Neuronal stem cell (in vitro differentiated cells): Measurements from ENCODE around the gene MCF2.
A peak's percentile ranks its signal among the peaks of the same experiment; 100 is the strongest.

Experiments used
- DNase-seq: peaks from one replicate; pipeline ENCODE4 v3.0.0-alpha.2; 2013; ENCODE audit warnings: low spot score
- H2AFZ ChIP-seq: one replicate; pipeline ENCODE4 v1.6.1; 2013; ENCODE audit warnings: mild to moderate bottlenecking, low read length, inconsistent platforms
- H2AK5ac ChIP-seq: 2 replicates; pipeline ENCODE4 v1.6.1; 2013; ENCODE audit warnings: low read depth, mild to moderate bottlenecking, inconsistent platforms, low read length, moderate library complexity, mixed read lengths
- H2BK120ac ChIP-seq: 2 replicates; pipeline ENCODE4 v1.6.1; 2013; ENCODE audit warnings: low read depth, mild to moderate bottlenecking, inconsistent platforms, low read length, moderate library complexity, mixed read lengths
- H2BK12ac ChIP-seq: one replicate; pipeline ENCODE4 v1.6.1; 2013; ENCODE audit warnings: low read length, inconsistent platforms
- H2BK15ac ChIP-seq: 2 replicates; pipeline ENCODE4 v1.6.1; 2013; ENCODE audit warnings: mild to moderate bottlenecking, low read length, inconsistent platforms, mixed read lengths
- H2BK5ac ChIP-seq: one replicate; pipeline ENCODE4 v1.6.1; 2013; ENCODE audit warnings: inconsistent platforms, mild to moderate bottlenecking, low read length, moderate library complexity
- H3K14ac ChIP-seq: one replicate; pipeline ENCODE4 v1.6.1; 2013; ENCODE audit warnings: low read length, inconsistent platforms
- H3K18ac ChIP-seq: 2 replicates; pipeline ENCODE4 v1.6.1; 2013; ENCODE audit warnings: low read length, inconsistent platforms
- H3K23ac ChIP-seq: 2 replicates; pipeline ENCODE4 v1.6.1; 2013; ENCODE audit warnings: low read depth, mild to moderate bottlenecking, mixed read lengths, low read length, inconsistent platforms; ENCODE audit not compliant: poor library complexity
- H3K27ac ChIP-seq: replicated peaks from 3 replicates; pipeline ENCODE4 v1.5.1; 2013; ENCODE audit warnings: low read length, inconsistent platforms
- H3K27me3 ChIP-seq, 3 experiments: 2 replicates each; pipeline ENCODE4 v1.6.1; 2013; ENCODE audit warnings: low read length in 3 of 3, mild to moderate bottlenecking in 2 of 3, inconsistent platforms in 1 of 3, low read depth in 1 of 3, mixed read lengths in 1 of 3, moderate library complexity in 1 of 3; ENCODE audit not compliant: control insufficient read depth in 3 of 3, insufficient read depth in 3 of 3
- H3K36me3 ChIP-seq, 2 donors: replicated peaks in 1 of 2; 2 replicates each; pipeline ENCODE4 v1.6.1; 2013; ENCODE audit warnings: low read length in 2 of 2; ENCODE audit not compliant: control insufficient read depth in 2 of 2, insufficient read depth in 2 of 2
- H3K4ac ChIP-seq: 2 replicates; pipeline ENCODE4 v1.6.1; 2013; ENCODE audit warnings: inconsistent platforms, mild to moderate bottlenecking, low read length, moderate library complexity
- H3K4me1 ChIP-seq, 2 donors: 1 replicate in 1 of 2; 2 replicates in 1 of 2; pipeline ENCODE4 v1.6.1; 2013; ENCODE audit warnings: low read length in 2 of 2, low read depth in 1 of 2; ENCODE audit not compliant: control insufficient read depth in 2 of 2, insufficient read depth in 1 of 2
- H3K4me2 ChIP-seq: one replicate; pipeline ENCODE4 v1.6.1; 2013; ENCODE audit warnings: mild to moderate bottlenecking, low read length, inconsistent platforms; ENCODE audit not compliant: insufficient read depth, poor library complexity, severe bottlenecking
- H3K4me3 ChIP-seq, 2 donors: 2 replicates each; pipeline ENCODE4 v1.5.1; 2013; ENCODE audit warnings: low read length in 2 of 2, mild to moderate bottlenecking in 2 of 2, inconsistent platforms in 1 of 2, moderate library complexity in 1 of 2
- H3K79me1 ChIP-seq: one replicate; pipeline ENCODE4 v1.6.1; 2013; ENCODE audit warnings: low read depth, mild to moderate bottlenecking, inconsistent platforms, low read length, moderate library complexity
- H3K9ac ChIP-seq: one replicate; pipeline ENCODE4 v1.6.1; 2013; ENCODE audit warnings: mild to moderate bottlenecking, low read depth, low read length, inconsistent platforms; ENCODE audit not compliant: poor library complexity
- H3K9me3 ChIP-seq, 2 donors: replicated peaks in 1 of 2; 2 replicates each; pipeline versions ENCODE3 to v1.6.1; 2013; ENCODE audit warnings: low read length in 2 of 2, mild to moderate bottlenecking in 2 of 2, inconsistent platforms in 1 of 2, low read depth in 1 of 2, mixed read lengths in 1 of 2, moderate library complexity in 1 of 2; ENCODE audit not compliant: control insufficient read depth in 2 of 2, insufficient read depth in 1 of 2
- H4K8ac ChIP-seq: one replicate; pipeline ENCODE4 v1.6.1; 2013; ENCODE audit warnings: low read depth, mild to moderate bottlenecking, inconsistent platforms, low read length, moderate library complexity
- H4K91ac ChIP-seq: one replicate; pipeline ENCODE4 v1.6.1; 2013; ENCODE audit warnings: low read length, low read depth, mild to moderate bottlenecking, inconsistent platforms; ENCODE audit not compliant: poor library complexity
- WGBS, 2 donors: extraction: QIAGEN DNeasy Blood & Tissue Kit; methylation state at CpG; one replicate each; pipeline ENCODE4 v1.1.7; 2013; ENCODE audit warnings: missing lambda C conversion rate in 2 of 2, mixed read lengths in 1 of 2; ENCODE audit not compliant: insufficient read length in 2 of 2, insufficient replicate concordance in 1 of 2; ENCODE audit errors: extremely low coverage in 2 of 2; 5-methylcytosine and 5-hydroxymethylcytosine counted together

Gene MCF2

DNA sequence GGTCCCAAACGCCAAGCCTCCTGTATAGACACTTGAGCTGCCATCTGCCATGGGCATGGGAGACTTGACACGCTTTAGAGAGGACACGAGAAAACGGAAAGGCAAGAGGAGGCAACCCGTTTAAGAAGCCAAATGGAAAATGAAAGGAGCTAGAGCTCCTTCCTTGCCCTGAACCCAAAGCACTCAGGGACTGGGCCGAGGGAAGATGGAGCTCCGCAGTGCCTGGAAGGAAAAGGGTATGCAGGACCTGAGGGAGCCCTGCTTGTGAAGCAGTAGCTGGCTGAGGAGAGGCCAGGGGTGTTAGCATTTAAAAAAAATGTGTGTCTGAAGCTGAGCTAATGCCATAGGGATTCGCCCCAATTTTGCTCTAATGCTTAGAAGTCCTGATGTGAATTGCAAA is 15.1 kb downstream of the MCF2 start:
- no peak overlapping the region for H2BK120ac ChIP-seq
- WGBS, 2 donors: no CpG with 5 or more reads among the region's 8 CpGs

DNA sequence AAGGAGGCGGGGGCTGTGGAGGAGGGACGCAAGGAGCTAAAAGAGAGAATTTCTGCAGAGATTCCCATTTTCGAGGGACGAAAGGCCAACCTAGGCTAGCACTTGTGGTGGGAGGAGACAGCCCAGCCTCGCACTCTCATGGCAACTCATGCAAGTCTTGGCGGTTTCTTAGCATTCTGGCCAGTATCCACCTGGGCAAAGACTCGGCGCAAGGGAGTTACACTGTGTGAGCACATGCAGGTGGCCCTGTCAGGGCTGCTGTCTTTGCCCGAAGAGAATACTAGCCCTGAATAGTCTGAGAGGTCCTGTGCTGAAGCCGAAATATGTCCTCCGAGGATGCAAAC is 15.5 kb downstream of the MCF2 start:
- Histone ChIP-seq H3K23ac (no peak overlapping the region), H2BK15ac (no peak overlapping the region), H4K8ac (no peak overlapping the region), H3K4me3 (peak overlapping the region; percentile 46 to 76), H2AK5ac (no peak overlapping the region), H3K18ac (no peak overlapping the region), H3K4ac (no peak overlapping the region), H3K14ac (no peak overlapping the region), H3K4me2 (peak overlapping the region; percentile 77), H3K36me3 (no peaks in the 10 kb centered on the region), H2BK120ac (no peak overlapping the region), H2AFZ (peak overlapping the region; percentile 90), H3K79me1 (no peaks in the 10 kb centered on the region), H3K9ac (no peak overlapping the region), H3K27ac (no peak overlapping the region), H3K9me3 (no peaks in the 10 kb centered on the region), H3K27me3 (peaks cover 0 to 59% (median 20%) of the 10 kb centered on the region in 3 experiments), H2BK12ac (no peak overlapping the region), H3K4me1 (peaks cover 2% of the 10 kb centered on the region in 2 donors), H2BK5ac (no peak overlapping the region), H4K91ac (no peak overlapping the region)
- no peak for DNase-seq
- no CpG with 5 or more reads among the region's 11 CpGs for WGBS, 2 donors

More for the DNA sequence above, 15.1 kb downstream of the MCF2 start:
- H3K4me1 ChIP-seq: peaks cover 2% of the 10 kb centered on the region in 2 donors
- no peak overlapping the region for H3K18ac ChIP-seq
- no peak overlapping the region for H2AFZ ChIP-seq
- H3K27me3 ChIP-seq: peaks cover 0 to 59% (median 20%) of the 10 kb centered on the region in 3 experiments
- H3K4me2 ChIP-seq: no peak overlapping the region
- H3K4ac ChIP-seq: no peak overlapping the region
- H3K14ac ChIP-seq: no peak overlapping the region
- no peak overlapping the region for H2BK5ac ChIP-seq
- no peak overlapping the region for H3K23ac ChIP-seq
- H3K9me3 ChIP-seq: no peaks in the 10 kb centered on the region
- no peak overlapping the region for H3K27ac ChIP-seq
- no peak overlapping the region for H3K4me3 ChIP-seq
- no peaks in the 10 kb centered on the region for H3K36me3 ChIP-seq
- no peak overlapping the region for H3K9ac ChIP-seq
- H2BK12ac ChIP-seq: no peak overlapping the region
- H2AK5ac ChIP-seq: no peak overlapping the region
- no peak overlapping the region for H2BK15ac ChIP-seq
- no peak overlapping the region for H4K91ac ChIP-seq
- no peak for DNase-seq
- no peak overlapping the region for H4K8ac ChIP-seq
- no peaks in the 10 kb centered on the region for H3K79me1 ChIP-seq

DNA sequence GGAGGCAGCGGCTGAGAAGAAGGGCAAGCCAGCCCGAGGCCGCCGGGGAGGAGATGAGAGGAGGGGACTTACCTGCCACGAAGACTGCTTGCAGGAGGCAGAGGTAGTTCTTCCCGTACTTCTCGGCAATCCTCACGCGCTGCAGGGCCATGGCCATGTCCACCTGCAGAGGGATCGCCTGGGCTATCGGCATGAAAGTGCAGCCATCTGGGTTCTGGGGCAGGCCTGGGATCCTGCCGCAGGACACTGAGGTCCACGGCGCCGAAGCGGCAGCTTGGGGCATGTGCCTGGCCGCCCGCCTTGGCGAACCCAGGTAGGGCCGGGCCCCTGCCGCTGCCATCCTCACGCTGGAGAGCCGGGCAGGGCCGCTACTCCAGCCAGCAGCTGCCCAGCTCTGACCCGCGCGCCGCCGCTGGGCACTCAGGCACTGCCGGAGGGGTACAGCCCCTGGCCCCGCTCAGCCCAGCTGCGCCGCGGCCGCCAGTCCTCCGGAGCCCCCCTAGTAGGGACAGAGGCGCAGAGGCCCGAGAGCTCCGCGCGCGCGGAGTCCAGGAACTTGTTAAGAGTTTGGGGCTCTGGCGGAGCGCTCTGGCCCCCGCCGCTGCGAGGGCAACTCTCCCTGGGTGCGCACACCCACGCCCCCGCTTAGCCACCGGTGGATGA is 16.0 kb downstream of the MCF2 start:
- Histone ChIP-seq H2BK15ac (no peak overlapping the region), H2BK120ac (no peak overlapping the region), H3K23ac (no peak overlapping the region), H3K4ac (no peak overlapping the region), H3K14ac (no peak overlapping the region), H3K18ac (peak overlapping the region; percentile 38), H3K4me3 (peak overlapping the region; percentile 46 to 76), H3K36me3 (no peaks in the 10 kb centered on the region), H2AFZ (peak overlapping the region; percentile 90), H3K9me3 (no peaks in the 10 kb centered on the region), H3K27ac (no peak overlapping the region), H3K27me3 (peaks cover 0 to 62% (median 20%) of the 10 kb centered on the region in 3 experiments), H3K9ac (peak overlapping the region; percentile 77), H2BK5ac (no peak overlapping the region), H3K4me2 (peak overlapping the region; percentile 77), H3K4me1 (peaks cover 2% of the 10 kb centered on the region in 2 donors), H4K8ac (no peak overlapping the region), H2AK5ac (no peak overlapping the region), H4K91ac (no peak overlapping the region), H3K79me1 (no peaks in the 10 kb centered on the region), H2BK12ac (no peak overlapping the region)
- DNase-seq: peak; percentile 9
- no CpG with 5 or more reads among the region's 52 CpGs for WGBS, 2 donors

DNA sequence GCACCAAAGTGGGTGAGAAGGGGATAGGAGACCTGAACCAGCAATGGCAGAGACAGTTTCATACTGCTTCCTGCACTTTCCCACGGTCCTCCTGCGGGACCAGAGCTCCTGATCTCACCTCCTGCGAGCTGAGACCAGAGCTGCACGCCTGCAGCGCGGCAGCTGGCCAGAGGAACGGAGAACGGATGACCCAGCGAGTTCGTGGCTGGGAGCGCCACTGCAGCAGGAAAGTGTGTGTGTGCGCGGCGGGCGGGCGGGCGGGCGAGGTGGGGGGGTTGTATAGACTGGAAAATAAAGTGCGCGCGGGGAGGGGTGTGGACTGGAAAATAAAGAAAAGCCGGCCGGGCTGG is 16.5 kb downstream of the MCF2 start:
- no peak overlapping the region for H3K14ac ChIP-seq
- H3K4me1 ChIP-seq: peaks cover 2% of the 10 kb centered on the region in 2 donors
- H3K36me3 ChIP-seq: no peaks in the 10 kb centered on the region
- H2AK5ac ChIP-seq: no peak overlapping the region
- H3K18ac ChIP-seq: no peak overlapping the region
- H2BK5ac ChIP-seq: no peak overlapping the region
- no peak overlapping the region for H4K91ac ChIP-seq
- H2AFZ ChIP-seq: peak overlapping the region; percentile 90
- peak overlapping the region in 1 of 2 donors; percentile 46 for H3K4me3 ChIP-seq
- no CpG with 5 or more reads among the region's 23 CpGs for WGBS, 2 donors
- peaks cover 0 to 62% (median 20%) of the 10 kb centered on the region in 3 experiments for H3K27me3 ChIP-seq
- DNase-seq: no peak
- no peaks in the 10 kb centered on the region for H3K9me3 ChIP-seq
- H3K9ac ChIP-seq: no peak overlapping the region
- no peak overlapping the region for H2BK15ac ChIP-seq
- H3K4me2 ChIP-seq: peak overlapping the region; percentile 77
- H4K8ac ChIP-seq: no peak overlapping the region
- no peaks in the 10 kb centered on the region for H3K79me1 ChIP-seq
- H3K23ac ChIP-seq: no peak overlapping the region
- no peak overlapping the region for H2BK12ac ChIP-seq
- no peak overlapping the region for H2BK120ac ChIP-seq
- no peak overlapping the region for H3K27ac ChIP-seq
- no peak overlapping the region for H3K4ac ChIP-seq
